ENCODE measurements around the gene SLC22A3. TPM values are rescaled to one million over a fixed set of nuclear protein-coding genes. Genes with fewer than 3 reads are reported as not detected.

Gene SLC22A3
- total RNA-seq, 1 experiment from 2014 or later: not detected

DNA sequence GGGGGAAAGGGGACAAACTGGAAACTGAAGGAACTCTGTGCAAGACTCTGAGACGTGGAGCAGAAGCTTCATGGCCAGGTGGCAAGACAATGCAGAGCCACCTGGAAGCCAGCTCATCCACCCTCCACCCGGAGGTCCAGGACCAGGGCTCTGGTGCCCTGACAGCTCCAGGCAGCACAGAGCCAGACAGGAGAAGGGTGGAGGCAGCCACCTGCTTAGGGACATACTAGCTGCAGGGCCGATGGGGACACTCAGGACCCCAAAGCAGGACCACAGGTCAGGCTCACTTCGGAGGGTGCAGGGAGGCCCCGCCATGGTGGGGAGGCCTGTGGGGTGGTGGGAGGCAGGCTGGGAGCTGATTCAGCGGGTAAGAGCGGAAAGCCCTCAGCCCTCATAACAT lies 19.0 kb upstream of the SLC22A3 start:
- Histone ChIP-seq H3K9me2 (replicated peaks; ENCODE audit: insufficient read depth, low read length) (no peaks in the 10 kb centered on the region), H3K79me2 (ENCODE audit: low read length) (no peaks in the 10 kb centered on the region), H3K36me3 (ENCODE audit: insufficient read depth, low read length) (no peaks in the 10 kb centered on the region), H2AFZ (ENCODE audit: low read length) (no peak overlapping the region), H4K20me1 (ENCODE audit: insufficient read depth, low read depth, low read length) (no peaks in the 10 kb centered on the region), H3K9ac (ENCODE audit: low read length) (no peak overlapping the region), H3K4me3 (ENCODE audit: low read length) (no peak overlapping the region), H3K27ac (ENCODE audit: low read length) (no peak overlapping the region), H3K4me1 (ENCODE audit: low read length) (no peaks in the 10 kb centered on the region), H3K27me3 (ENCODE audit: low read length) (no peaks in the 10 kb centered on the region), H3K9me3 (ENCODE audit: low read length) (no peaks in the 10 kb centered on the region), H3K4me2 (ENCODE audit: low read depth, low read length, poor library complexity, severe bottlenecking) (no peak overlapping the region)
- no peak for DNase-seq

DNA sequence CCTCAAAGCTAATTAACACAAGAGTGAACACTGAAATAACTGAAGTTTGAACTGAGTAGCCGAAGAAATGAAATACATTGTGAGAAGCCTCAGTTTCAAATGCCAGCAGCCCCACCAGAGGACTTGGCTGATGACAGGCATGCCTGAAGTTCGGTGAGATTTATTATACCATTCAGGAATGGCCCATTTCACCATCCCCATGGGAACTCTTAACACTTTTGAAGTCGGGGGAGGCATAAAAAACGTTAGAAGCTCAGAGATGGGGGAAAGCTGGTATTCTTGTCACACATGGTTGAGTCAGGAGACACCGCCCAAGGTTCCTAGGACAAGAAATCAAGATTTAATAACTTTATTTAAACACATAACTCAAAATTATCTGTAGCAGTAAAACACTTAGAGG lies 17.6 kb upstream of the SLC22A3 start:
- DNase-seq: no peak
- Histone ChIP-seq H2AFZ (ENCODE audit: low read length) (no peak overlapping the region), H3K27me3 (ENCODE audit: low read length) (no peaks in the 10 kb centered on the region), H3K4me1 (ENCODE audit: low read length) (no peaks in the 10 kb centered on the region), H3K9me3 (ENCODE audit: low read length) (no peaks in the 10 kb centered on the region), H3K9ac (ENCODE audit: low read length) (no peak overlapping the region), H3K9me2 (replicated peaks; ENCODE audit: insufficient read depth, low read length) (no peaks in the 10 kb centered on the region), H3K27ac (ENCODE audit: low read length) (no peak overlapping the region), H3K4me3 (ENCODE audit: low read length) (no peak overlapping the region), H3K79me2 (ENCODE audit: low read length) (no peaks in the 10 kb centered on the region), H3K36me3 (ENCODE audit: insufficient read depth, low read length) (no peaks in the 10 kb centered on the region), H4K20me1 (ENCODE audit: insufficient read depth, low read depth, low read length) (no peaks in the 10 kb centered on the region), H3K4me2 (ENCODE audit: low read depth, low read length, poor library complexity, severe bottlenecking) (no peak overlapping the region)

DNA sequence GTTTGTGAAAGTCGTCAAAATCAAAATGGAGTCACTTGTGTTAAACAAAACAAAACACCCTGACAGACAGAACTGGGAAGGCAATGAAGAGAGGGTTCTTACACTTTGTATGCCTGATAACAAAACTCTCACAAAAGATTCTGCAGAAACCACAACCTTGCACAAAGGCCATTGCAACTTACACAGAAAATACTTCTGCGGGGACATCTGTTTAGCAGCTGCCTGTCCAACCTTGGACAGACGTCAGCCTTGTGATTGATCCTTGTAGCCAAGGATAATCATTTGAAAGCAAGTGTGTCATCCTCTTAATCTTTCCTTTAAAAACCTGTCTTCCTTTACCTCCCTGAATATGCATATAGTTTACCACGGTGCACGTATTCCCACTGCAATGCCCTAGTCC lies 17.0 kb upstream of the SLC22A3 start:
- Histone ChIP-seq H3K9me3 (ENCODE audit: low read length) (no peaks in the 10 kb centered on the region), H3K9ac (ENCODE audit: low read length) (no peak overlapping the region), H3K9me2 (replicated peaks; ENCODE audit: insufficient read depth, low read length) (no peaks in the 10 kb centered on the region), H2AFZ (ENCODE audit: low read length) (no peak overlapping the region), H3K4me2 (ENCODE audit: low read depth, low read length, poor library complexity, severe bottlenecking) (no peak overlapping the region), H3K4me1 (ENCODE audit: low read length) (no peaks in the 10 kb centered on the region), H4K20me1 (ENCODE audit: insufficient read depth, low read depth, low read length) (no peaks in the 10 kb centered on the region), H3K36me3 (ENCODE audit: insufficient read depth, low read length) (no peaks in the 10 kb centered on the region), H3K4me3 (ENCODE audit: low read length) (no peak overlapping the region), H3K27ac (ENCODE audit: low read length) (no peak overlapping the region), H3K79me2 (ENCODE audit: low read length) (no peaks in the 10 kb centered on the region), H3K27me3 (ENCODE audit: low read length) (no peaks in the 10 kb centered on the region)
- no peak for DNase-seq

DNA sequence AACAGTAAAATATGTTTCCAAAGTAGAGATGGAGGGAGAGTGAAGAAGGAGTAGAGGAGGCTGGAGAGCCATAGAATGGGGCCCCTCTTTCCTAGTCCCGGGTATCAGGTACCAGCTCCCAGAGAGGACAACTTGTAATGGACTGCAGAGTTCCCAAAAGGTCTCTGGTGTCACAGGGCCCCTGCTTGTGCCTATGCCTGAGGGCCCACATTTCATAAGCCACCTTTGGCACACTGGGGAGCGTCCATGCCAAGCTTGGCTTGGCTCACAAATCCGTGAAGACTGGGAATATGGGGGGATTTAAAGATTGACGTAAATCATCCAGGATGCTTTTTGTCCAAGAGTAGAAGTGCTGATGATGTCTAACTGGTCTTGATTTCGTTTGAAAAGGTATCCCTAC lies 16.4 kb upstream of the SLC22A3 start:
- Histone ChIP-seq H3K27ac (ENCODE audit: low read length) (no peak overlapping the region), H3K79me2 (ENCODE audit: low read length) (no peaks in the 10 kb centered on the region), H2AFZ (ENCODE audit: low read length) (no peak overlapping the region), H3K9me3 (ENCODE audit: low read length) (no peaks in the 10 kb centered on the region), H3K27me3 (ENCODE audit: low read length) (no peaks in the 10 kb centered on the region), H3K4me1 (ENCODE audit: low read length) (no peaks in the 10 kb centered on the region), H4K20me1 (ENCODE audit: insufficient read depth, low read depth, low read length) (no peaks in the 10 kb centered on the region), H3K9ac (ENCODE audit: low read length) (no peak overlapping the region), H3K4me3 (ENCODE audit: low read length) (no peak overlapping the region), H3K36me3 (ENCODE audit: insufficient read depth, low read length) (no peaks in the 10 kb centered on the region), H3K4me2 (ENCODE audit: low read depth, low read length, poor library complexity, severe bottlenecking) (no peak overlapping the region), H3K9me2 (replicated peaks; ENCODE audit: insufficient read depth, low read length) (no peaks in the 10 kb centered on the region)
- DNase-seq: no peak

DNA sequence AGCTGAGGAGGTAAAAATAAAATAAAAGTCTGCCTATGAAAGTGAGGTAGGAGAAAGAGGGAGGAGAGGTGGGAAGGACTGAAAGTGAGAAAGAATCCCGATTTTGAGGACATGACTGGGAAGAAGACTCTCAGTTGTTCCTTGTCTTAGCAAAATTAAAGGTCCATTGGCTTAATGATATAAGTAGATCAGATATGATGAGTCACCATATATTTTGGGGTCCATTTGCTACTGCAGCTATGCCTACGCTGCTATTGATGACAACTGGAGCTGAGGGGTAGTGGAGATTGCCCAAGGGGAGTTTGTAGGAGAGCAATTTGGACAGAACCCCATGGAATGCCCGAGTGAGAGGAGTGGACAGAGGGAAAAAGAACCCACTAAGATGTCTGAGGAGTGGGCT lies 15.1 kb upstream of the SLC22A3 start:
- Histone ChIP-seq H3K36me3 (ENCODE audit: insufficient read depth, low read length) (no peaks in the 10 kb centered on the region), H3K4me1 (ENCODE audit: low read length) (no peaks in the 10 kb centered on the region), H3K27ac (ENCODE audit: low read length) (no peak overlapping the region), H3K9me2 (replicated peaks; ENCODE audit: insufficient read depth, low read length) (no peaks in the 10 kb centered on the region), H3K4me2 (ENCODE audit: low read depth, low read length, poor library complexity, severe bottlenecking) (no peak overlapping the region), H3K79me2 (ENCODE audit: low read length) (no peaks in the 10 kb centered on the region), H2AFZ (ENCODE audit: low read length) (no peak overlapping the region), H4K20me1 (ENCODE audit: insufficient read depth, low read depth, low read length) (no peaks in the 10 kb centered on the region), H3K9ac (ENCODE audit: low read length) (no peak overlapping the region), H3K4me3 (ENCODE audit: low read length) (no peak overlapping the region), H3K9me3 (ENCODE audit: low read length) (no peaks in the 10 kb centered on the region), H3K27me3 (ENCODE audit: low read length) (no peaks in the 10 kb centered on the region)
- no peak for DNase-seq

DNA sequence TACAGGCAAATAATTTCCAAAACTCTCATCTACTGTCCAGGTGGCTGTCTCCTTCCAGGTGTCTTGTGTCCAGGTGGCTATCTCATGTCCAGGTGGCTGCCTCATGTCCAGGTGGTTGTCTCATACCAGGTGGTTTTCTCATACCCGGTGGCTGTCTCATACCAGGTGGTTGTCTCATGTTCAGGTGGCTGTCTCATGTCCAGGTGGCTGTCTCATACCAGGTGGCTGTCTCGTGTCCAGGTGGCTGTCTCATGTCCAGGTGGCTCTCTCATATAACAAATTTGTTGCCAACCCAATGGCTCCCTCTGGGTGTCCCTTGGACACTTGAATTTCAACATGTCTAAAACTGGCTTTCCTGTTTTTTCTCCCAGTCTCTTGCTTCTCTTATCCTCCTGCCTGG lies 14.3 kb upstream of the SLC22A3 start:
- Histone ChIP-seq H3K79me2 (ENCODE audit: low read length) (no peaks in the 10 kb centered on the region), H3K9me3 (ENCODE audit: low read length) (no peaks in the 10 kb centered on the region), H3K27ac (ENCODE audit: low read length) (no peak overlapping the region), H3K36me3 (ENCODE audit: insufficient read depth, low read length) (no peaks in the 10 kb centered on the region), H3K4me1 (ENCODE audit: low read length) (no peaks in the 10 kb centered on the region), H3K27me3 (ENCODE audit: low read length) (no peaks in the 10 kb centered on the region), H3K4me3 (ENCODE audit: low read length) (no peak overlapping the region), H3K9me2 (replicated peaks; ENCODE audit: insufficient read depth, low read length) (no peaks in the 10 kb centered on the region), H2AFZ (ENCODE audit: low read length) (no peak overlapping the region), H3K9ac (ENCODE audit: low read length) (no peak overlapping the region), H3K4me2 (ENCODE audit: low read depth, low read length, poor library complexity, severe bottlenecking) (no peak overlapping the region), H4K20me1 (ENCODE audit: insufficient read depth, low read depth, low read length) (no peaks in the 10 kb centered on the region)
- DNase-seq: no peak

DNA sequence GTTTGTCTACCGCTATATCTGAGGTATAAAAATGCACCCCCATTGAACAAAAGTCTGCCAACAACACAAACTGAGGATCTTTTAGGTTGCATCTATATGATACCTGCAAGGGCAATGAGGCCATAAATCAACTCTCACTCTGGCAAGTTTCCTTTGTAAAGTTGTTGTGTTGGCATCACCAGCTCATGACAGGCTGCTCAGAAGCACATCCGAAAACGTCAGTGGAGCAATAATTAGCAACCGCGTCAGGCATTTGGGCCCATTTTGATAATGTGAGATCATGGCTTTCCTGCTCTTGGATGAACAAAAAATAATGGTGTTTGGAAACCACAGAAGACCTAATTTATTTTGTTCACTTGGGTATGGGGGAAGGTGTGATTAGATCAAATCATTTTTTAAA lies 12.0 kb upstream of the SLC22A3 start:
- H3K9ac ChIP-seq (ENCODE audit: low read length): no peak overlapping the region
- H3K4me2 ChIP-seq (ENCODE audit: low read depth, low read length, poor library complexity, severe bottlenecking): no peak overlapping the region
- H3K9me3 ChIP-seq (ENCODE audit: low read length): no peaks in the 10 kb centered on the region
- DNase-seq: no peak
- H3K79me2 ChIP-seq (ENCODE audit: low read length): no peaks in the 10 kb centered on the region
- H3K27me3 ChIP-seq (ENCODE audit: low read length): no peaks in the 10 kb centered on the region
- no peaks in the 10 kb centered on the region for H3K36me3 ChIP-seq (ENCODE audit: insufficient read depth, low read length)
- no peaks in the 10 kb centered on the region for H3K9me2 ChIP-seq (replicated peaks; ENCODE audit: insufficient read depth, low read length)
- no peak overlapping the region for H3K4me3 ChIP-seq (ENCODE audit: low read length)
- no peak overlapping the region for H3K27ac ChIP-seq (ENCODE audit: low read length)
- no peaks in the 10 kb centered on the region for H4K20me1 ChIP-seq (ENCODE audit: insufficient read depth, low read depth, low read length)
- H3K4me1 ChIP-seq (ENCODE audit: low read length): no peaks in the 10 kb centered on the region
- H2AFZ ChIP-seq (ENCODE audit: low read length): no peak overlapping the region

DNA sequence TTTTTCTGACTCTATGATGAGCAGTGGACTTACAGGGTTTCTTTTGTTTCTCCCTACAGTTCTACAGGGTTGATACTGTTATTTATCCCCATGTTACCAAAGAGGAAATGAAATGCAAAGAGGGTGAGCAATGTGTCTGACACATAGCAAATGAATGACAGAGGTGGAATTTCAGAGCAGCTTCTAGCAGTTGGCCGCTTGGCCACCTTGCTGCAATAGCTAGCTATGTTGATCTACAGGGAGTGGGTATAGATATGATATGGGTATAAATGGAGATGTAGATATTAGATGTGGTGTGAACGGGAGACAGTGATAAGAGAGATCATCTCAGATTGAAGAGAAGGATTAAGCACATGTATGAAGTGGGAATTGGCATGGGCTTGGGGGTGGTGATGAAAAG lies 10.9 kb upstream of the SLC22A3 start:
- no peak overlapping the region for H3K4me2 ChIP-seq (ENCODE audit: low read depth, low read length, poor library complexity, severe bottlenecking)
- no peaks in the 10 kb centered on the region for H3K36me3 ChIP-seq (ENCODE audit: insufficient read depth, low read length)

DNA sequence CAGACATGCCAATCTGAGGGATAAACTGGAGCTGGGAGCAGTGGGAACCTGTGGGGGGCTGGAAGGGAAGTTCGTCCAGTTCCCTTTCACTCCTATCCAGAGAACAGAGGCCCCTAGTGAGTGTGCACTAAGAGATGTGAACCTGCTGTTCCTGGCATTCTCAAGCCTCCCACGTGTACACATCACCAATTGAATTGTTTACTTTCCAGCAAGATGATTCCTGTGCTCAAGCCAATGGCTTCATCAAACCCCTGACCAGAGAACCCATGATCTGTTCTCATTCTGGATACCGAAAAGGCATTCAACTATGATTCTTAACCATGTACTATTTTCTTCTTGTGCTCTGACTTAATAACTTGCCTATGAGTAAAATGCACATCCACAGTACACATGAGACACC lies 10.2 kb upstream of the SLC22A3 start:
- Histone ChIP-seq H3K79me2 (ENCODE audit: low read length) (no peaks in the 10 kb centered on the region), H2AFZ (ENCODE audit: low read length) (no peak overlapping the region), H3K9me2 (replicated peaks; ENCODE audit: insufficient read depth, low read length) (no peaks in the 10 kb centered on the region), H3K27ac (ENCODE audit: low read length) (no peak overlapping the region), H3K4me2 (ENCODE audit: low read depth, low read length, poor library complexity, severe bottlenecking) (no peak overlapping the region), H3K9ac (ENCODE audit: low read length) (no peak overlapping the region), H4K20me1 (ENCODE audit: insufficient read depth, low read depth, low read length) (no peaks in the 10 kb centered on the region), H3K27me3 (ENCODE audit: low read length) (no peaks in the 10 kb centered on the region), H3K4me3 (ENCODE audit: low read length) (no peak overlapping the region), H3K9me3 (ENCODE audit: low read length) (no peaks in the 10 kb centered on the region), H3K36me3 (ENCODE audit: insufficient read depth, low read length) (no peaks in the 10 kb centered on the region), H3K4me1 (ENCODE audit: low read length) (no peaks in the 10 kb centered on the region)
- DNase-seq: no peak

More for the DNA sequence above, 10.9 kb upstream of the SLC22A3 start:
- no peak overlapping the region for H3K9ac ChIP-seq (ENCODE audit: low read length)
- H3K4me1 ChIP-seq (ENCODE audit: low read length): no peaks in the 10 kb centered on the region
- no peaks in the 10 kb centered on the region for H3K9me3 ChIP-seq (ENCODE audit: low read length)
- no peak overlapping the region for H2AFZ ChIP-seq (ENCODE audit: low read length)
- H4K20me1 ChIP-seq (ENCODE audit: insufficient read depth, low read depth, low read length): no peaks in the 10 kb centered on the region
- H3K27ac ChIP-seq (ENCODE audit: low read length): no peak overlapping the region
- H3K9me2 ChIP-seq (replicated peaks; ENCODE audit: insufficient read depth, low read length): no peaks in the 10 kb centered on the region
- H3K27me3 ChIP-seq (ENCODE audit: low read length): no peaks in the 10 kb centered on the region
- no peak overlapping the region for H3K4me3 ChIP-seq (ENCODE audit: low read length)
- no peak for DNase-seq
- no peaks in the 10 kb centered on the region for H3K79me2 ChIP-seq (ENCODE audit: low read length)

All from Karpas-422 (cell line).